KMS-11 (cell line): Measurements from ENCODE around the gene ATP8A1.

Experiments
- H2AFZ ChIP-seq: fragments of 200-600 bp; sonication (generic); 2 replicates; pipeline ENCODE4 v1.6.1; 2016; ENCODE audit warnings: antibody characterized with exemption, mixed run types, low read depth
- H3K27ac ChIP-seq: fragments of 200-600 bp; sonication (generic); 2 replicates; pipeline ENCODE4 v1.6.1; 2016; ENCODE audit warnings: mild to moderate bottlenecking, mixed run types
- H3K27me3 ChIP-seq: fragments of 200-600 bp; sonication (generic); 2 replicates; pipeline ENCODE4 v1.6.1; 2017; ENCODE audit warnings: mild to moderate bottlenecking, low read depth, mixed run types, moderate library complexity; ENCODE audit not compliant: insufficient read depth
- H3K36me3 ChIP-seq: fragments of 200-600 bp; sonication (generic); 2 replicates; pipeline ENCODE4 v1.6.1; 2017; ENCODE audit warnings: mild to moderate bottlenecking, mixed run types; ENCODE audit not compliant: insufficient read depth
- H3K4me1 ChIP-seq: fragments of 200-600 bp; sonication (generic); 2 replicates; pipeline ENCODE4 v1.6.1; 2016; ENCODE audit warnings: mild to moderate bottlenecking, low read depth, mixed run types; ENCODE audit not compliant: poor library complexity, severe bottlenecking
- H3K4me2 ChIP-seq: fragments of 200-600 bp; sonication (generic); 2 replicates; pipeline ENCODE4 v1.7.0; 2016; ENCODE audit warnings: mild to moderate bottlenecking, mixed run types
- H3K4me3 ChIP-seq: fragments of 200-600 bp; sonication (generic); IDR thresholded peaks from 2 replicates; pipeline ENCODE4 v1.6.1; 2017; ENCODE audit warnings: low read depth, low read length, mixed read lengths; ENCODE audit not compliant: insufficient read depth
- H3K79me2 ChIP-seq: fragments of 200-600 bp; sonication (generic); 2 replicates; pipeline ENCODE4 v1.6.1; 2016; ENCODE audit warnings: low read depth, mixed run types; ENCODE audit not compliant: insufficient read depth
- H3K9ac ChIP-seq: fragments of 200-600 bp; sonication (generic); 2 replicates; pipeline ENCODE4 v1.6.1; 2016; ENCODE audit warnings: mild to moderate bottlenecking, mixed run types
- H4K20me1 ChIP-seq: fragments of 200-600 bp; sonication (generic); 2 replicates; pipeline ENCODE4 v1.6.1; 2016; ENCODE audit warnings: mild to moderate bottlenecking, mixed run types; ENCODE audit not compliant: insufficient read depth
- CTCF ChIP-seq: fragments of 200-600 bp; sonication (generic); conservative IDR thresholded peaks from 2 replicates; pipeline ENCODE4 v1.6.1; 2017; ENCODE audit warnings: low read depth, mild to moderate bottlenecking, antibody characterized with exemption, low read length, moderate library complexity, mixed read lengths

ATP8A1 gene

GRCh38 chr4:42627885-42628646 is 28.8 kb downstream of the ATP8A1 start:
- H3K36me3 ChIP-seq, result no peaks in the 10 kb centered on the region
- no peak overlapping the region for H3K9ac ChIP-seq
- no peak overlapping the region for H2AFZ ChIP-seq
- H3K79me2 ChIP-seq, result no peaks in the 10 kb centered on the region; the same call in 1 of the 2 replicates
- no peak overlapping the region for H3K4me3 ChIP-seq
- peaks cover 55% of the 10 kb centered on the region for H3K4me1 ChIP-seq
- TF ChIP-seq CTCF, result no peak
- no peaks in the 10 kb centered on the region for H4K20me1 ChIP-seq
- H3K4me2 ChIP-seq, result peak overlapping the region; percentile 48; the same call in 1 of the 2 replicates
- peak overlapping the region; percentile 48 for H3K27ac ChIP-seq
- H3K27me3 ChIP-seq, result no peaks in the 10 kb centered on the region

- Histone ChIP-seq H3K27me3 (no peaks in the 10 kb centered on the region), H2AFZ (no peak overlapping the region), H3K4me1 (peaks cover 55% of the 10 kb centered on the region), H3K4me3 (no peak overlapping the region), H3K4me2 (peak overlapping the region; percentile 25), H3K79me2 (no peaks in the 10 kb centered on the region; the same call in 1 of the 2 replicates), H4K20me1 (no peaks in the 10 kb centered on the region), H3K27ac (peak overlapping the region; percentile 48; the same call in 1 of the 2 replicates), H3K36me3 (no peaks in the 10 kb centered on the region), H3K9ac (no peak overlapping the region)
- TF ChIP-seq CTCF, result no peak
Observed at GRCh38 chr4:42626629-42627146, 30.2 kb downstream of the ATP8A1 start.

GRCh38 chr4:42625329-42625728 is 31.6 kb downstream of the ATP8A1 start:
- Histone ChIP-seq H3K4me3 (no peak overlapping the region), H3K27me3 (no peaks in the 10 kb centered on the region), H3K27ac (no peak overlapping the region), H3K4me1 (peaks cover 55% of the 10 kb centered on the region), H3K4me2 (no peak overlapping the region), H3K36me3 (no peaks in the 10 kb centered on the region), H4K20me1 (no peaks in the 10 kb centered on the region), H3K79me2 (no peaks in the 10 kb centered on the region; the same call in 1 of the 2 replicates), H2AFZ (no peak overlapping the region), H3K9ac (no peak overlapping the region)
- TF ChIP-seq CTCF, result no peak

- H4K20me1 ChIP-seq, result no peaks in the 10 kb centered on the region
- no peaks in the 10 kb centered on the region for H3K36me3 ChIP-seq
- H3K79me2 ChIP-seq, result no peaks in the 10 kb centered on the region; the same call in 1 of the 2 replicates
- no peak overlapping the region for H2AFZ ChIP-seq
- H3K27me3 ChIP-seq, result no peaks in the 10 kb centered on the region
- H3K4me1 ChIP-seq, result peaks cover 50% of the 10 kb centered on the region
- TF ChIP-seq CTCF, result no peak
- H3K9ac ChIP-seq, result no peak overlapping the region
- no peak overlapping the region for H3K27ac ChIP-seq
- no peak overlapping the region for H3K4me3 ChIP-seq
- H3K4me2 ChIP-seq, result no peak overlapping the region
Observed at GRCh38 chr4:42624551-42624950, 32.4 kb downstream of the ATP8A1 start.
